ENCODE data around the gene ZDHHC14.

GRCh38 chr6:157604816-157605215 is 223.8 kb downstream of the ZDHHC14 start:
- TF ChIP-seq CTCF (IDR thresholded peaks at IDR 0.05) (no peak), ZFX (IDR thresholded peaks at IDR 0.05; ENCODE audit: borderline replicate concordance) (no peak)

All from 22Rv1 (cell line).